GM18511 (cell line): Measurements from ENCODE around the gene HSD3B7.
"Not testable (repeated sequence)": the region's sequence is repeated elsewhere in the genome, so short reads cannot be mapped to it uniquely, and the experiment has no call there.

ENCODE experiments used
- ATAC-seq: cut with Tn5 transposase; IDR thresholded peaks from one replicate; pipeline ENCODE4 v1.9.1; 2021; ENCODE audit warnings: mild to moderate bottlenecking, moderate library complexity; ENCODE audit not compliant: unreplicated experiment

Gene HSD3B7

GRCh38 chr16:31017756-31018155 lies 32.7 kb downstream of the HSD3B7 start:
- ATAC-seq, result not testable (repeated sequence)

GRCh38 chr16:31020536-31020935 lies 35.5 kb downstream of the HSD3B7 start:
- no peak for ATAC-seq

- ATAC-seq, result no peak
Observed at GRCh38 chr16:31022544-31023251, 37.7 kb downstream of the HSD3B7 start.

DNA sequence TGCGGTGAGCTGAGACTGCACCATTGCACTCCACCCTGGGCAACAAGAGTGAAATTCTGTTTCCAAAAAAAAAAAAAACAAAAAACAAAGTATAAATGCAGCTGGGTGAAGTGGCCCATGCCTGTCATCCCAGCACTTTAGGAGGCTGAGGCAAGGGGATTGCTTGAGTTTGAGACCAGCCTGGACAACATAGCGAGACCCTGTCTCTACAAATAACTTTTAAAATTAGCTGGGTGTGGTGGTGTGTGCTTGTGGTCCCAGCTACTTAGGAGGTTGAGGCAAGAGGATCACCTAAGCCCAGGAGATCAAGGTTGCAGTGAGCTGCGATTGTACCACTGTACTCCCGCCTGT lies 38.2 kb downstream of the HSD3B7 start:
- no peak for ATAC-seq

DNA sequence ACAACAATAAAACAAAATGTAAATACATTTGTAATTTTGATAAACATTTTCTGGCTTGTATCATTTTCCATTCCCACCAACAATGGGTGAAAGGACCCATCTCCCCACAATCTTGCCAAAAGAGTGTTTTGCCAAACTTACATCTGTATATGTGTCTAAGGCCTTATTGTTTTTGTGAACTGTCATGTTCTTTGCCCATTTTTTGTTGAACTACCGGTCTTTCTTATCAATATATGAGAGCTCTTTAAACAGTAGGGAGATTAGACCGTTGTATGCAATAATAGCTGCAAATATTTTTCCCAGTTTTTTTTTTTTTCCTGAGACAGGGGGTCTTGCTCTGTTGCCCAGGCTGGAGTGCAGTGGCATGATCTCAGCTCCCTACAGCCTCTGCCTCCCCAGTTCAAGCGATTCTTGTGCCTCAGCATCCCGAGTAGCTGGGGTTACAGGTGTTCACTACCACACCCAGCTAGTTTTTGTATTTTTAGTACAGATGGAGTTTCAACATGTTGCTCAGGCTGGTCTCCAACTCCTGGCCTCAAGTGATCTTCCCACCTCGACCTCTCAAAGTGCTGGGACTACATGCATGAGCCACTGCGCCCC lies 38.7 kb downstream of the HSD3B7 start:
- ATAC-seq, result no peak

DNA sequence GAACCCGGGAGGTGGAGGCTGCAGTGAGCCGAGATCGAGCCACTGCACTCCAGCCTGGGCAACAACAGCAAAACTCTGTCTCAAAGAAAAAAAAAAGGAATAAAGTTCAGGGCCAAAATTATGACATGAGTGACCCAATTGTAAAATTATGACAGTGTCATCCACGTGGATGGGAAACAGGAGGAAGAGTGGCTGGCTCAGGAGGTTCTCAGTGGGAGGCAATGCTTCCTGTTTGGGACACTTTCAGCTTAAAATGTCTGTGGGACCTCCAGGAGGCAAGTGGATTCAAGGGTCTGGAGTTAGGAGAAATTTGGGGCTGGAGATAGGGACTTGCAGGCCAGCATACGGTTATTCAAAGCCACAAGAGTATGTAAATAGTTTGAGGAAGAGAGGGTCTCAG lies 40.3 kb downstream of the HSD3B7 start:
- no peak for ATAC-seq

GRCh38 chr16:31029272-31029671 lies 44.3 kb downstream of the HSD3B7 start:
- ATAC-seq, result no peak

DNA sequence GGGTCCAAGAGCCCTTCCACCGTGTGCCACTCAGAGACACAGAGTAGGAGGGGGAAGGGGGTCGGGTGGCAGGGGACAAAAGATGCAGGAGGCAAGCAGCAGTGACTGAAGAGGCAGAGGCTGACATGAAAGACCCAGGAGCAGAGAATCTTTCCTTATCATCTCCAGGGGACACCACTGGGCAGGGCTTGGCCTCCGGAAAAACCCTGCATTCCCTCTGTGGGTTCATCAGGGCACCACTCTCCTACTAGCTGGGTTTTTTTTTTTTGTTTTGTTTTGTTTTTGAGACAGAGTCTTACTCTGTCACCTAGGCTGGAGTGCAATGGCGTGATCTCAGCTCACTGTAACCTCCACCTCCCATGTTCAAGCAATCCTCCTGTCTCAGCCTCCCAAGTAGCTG lies 46.3 kb downstream of the HSD3B7 start:
- no peak for ATAC-seq

GRCh38 chr16:31032736-31033708 lies 48.0 kb downstream of the HSD3B7 start, which contains the start of gene STX4:
TSS of gene STX4 (plus strand) at chr16:31033558. CDS start at chr16:31033806, 248 bp downstream.
- ATAC-seq, result peak; percentile 85

DNA sequence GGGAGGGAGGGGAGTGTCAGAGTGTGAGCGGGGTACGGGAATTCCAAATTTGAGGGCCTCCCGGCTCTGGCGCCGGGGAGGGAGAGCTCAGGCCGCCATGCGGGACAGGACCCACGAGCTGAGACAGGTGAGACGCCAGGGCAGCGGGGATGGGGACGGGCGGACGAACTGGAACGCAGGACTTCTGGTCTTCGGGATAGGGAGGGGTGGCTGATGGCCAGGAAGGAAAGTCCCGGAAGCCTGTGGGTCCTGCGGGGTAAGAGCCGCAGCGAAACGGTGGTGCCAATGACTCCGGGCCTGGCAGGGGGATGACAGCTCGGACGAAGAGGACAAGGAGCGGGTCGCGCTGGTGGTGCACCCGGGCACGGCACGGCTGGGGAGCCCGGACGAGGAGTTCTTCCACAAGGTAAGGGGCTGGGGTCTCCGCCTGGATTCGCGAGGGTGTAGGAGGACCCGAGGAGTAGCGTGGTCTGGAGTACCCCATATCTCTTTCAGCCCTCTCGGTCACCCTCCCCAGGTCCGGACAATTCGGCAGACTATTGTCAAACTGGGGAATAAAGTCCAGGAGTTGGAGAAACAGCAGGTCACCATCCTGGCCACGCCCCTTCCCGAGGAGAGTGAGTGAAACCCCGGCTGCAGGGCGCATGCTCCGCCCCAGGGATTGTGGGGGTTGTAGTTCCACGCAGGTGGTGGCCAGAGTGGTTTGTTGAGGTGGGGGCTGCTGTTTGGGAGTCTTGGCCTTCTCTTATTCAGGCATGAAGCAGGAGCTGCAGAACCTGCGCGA lies 48.9 kb downstream of the HSD3B7 start:
- peak; percentile 52 for ATAC-seq

DNA sequence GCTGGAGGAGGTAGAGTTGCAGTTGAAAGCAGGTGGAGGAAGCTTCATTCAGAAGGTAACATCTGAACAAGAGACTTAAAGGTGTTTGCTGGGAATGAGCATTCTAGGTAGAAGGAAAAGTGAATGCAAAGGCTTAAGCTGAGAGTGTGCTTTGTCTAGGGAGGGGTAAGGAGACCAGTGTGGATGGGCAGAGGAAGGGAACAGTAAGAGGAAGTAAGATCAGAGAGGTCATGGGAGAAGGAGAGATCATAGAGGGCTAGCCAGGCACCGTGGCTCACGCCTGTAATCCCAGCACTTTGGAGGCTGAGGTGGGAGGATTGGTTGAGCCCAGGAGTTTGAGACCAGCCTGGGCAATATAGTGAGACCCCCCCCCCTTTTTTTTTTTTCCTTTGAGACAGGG lies 51.7 kb downstream of the HSD3B7 start:
- no peak for ATAC-seq
